Measurements from ENCODE around the gene BICRAL.
A peak's percentile ranks its signal among the peaks of the same experiment; 100 is the strongest.
"Not testable (repeated sequence)": the region's sequence is repeated elsewhere in the genome, so short reads cannot be mapped to it uniquely, and the experiment has no call there.

BICRAL gene

GRCh38 chr6:42879372-42880239, 97.8 kb downstream of the BICRAL start, which contains the start of gene RPL7L1:
Gene RPL7L1 (plus strand): TSS chr6:42879616. CDS start chr6:42879911, 295 bp downstream.
- peaks cover 39% of the 10 kb centered on the region for H3K36me3 ChIP-seq (ENCODE audit: control insufficient read depth, insufficient read depth, low read length)
- peak within 1 kb of the TSS; percentile 91 for H3K27ac ChIP-seq (ENCODE audit: low read depth, low read length, severe bottlenecking)
- peak within 1 kb of the TSS; percentile 67 for H3K4me3 ChIP-seq (ENCODE audit: extremely low read depth, insufficient read depth, low read length, poor library complexity, severe bottlenecking)
- peaks cover 3% of the 10 kb centered on the region for H3K4me1 ChIP-seq (ENCODE audit: control insufficient read depth, insufficient read depth, low read length, poor library complexity, severe bottlenecking)
- no peaks in the 10 kb centered on the region for H3K9me3 ChIP-seq (ENCODE audit: control insufficient read depth, low read length)
- 0 to 1% methylated on average over 21 to 32 of the region's 41 CpGs for WGBS, 2 experiments (ENCODE audit: insufficient coverage in 2 of 2)

- H3K4me3 ChIP-seq (ENCODE audit: extremely low read depth, insufficient read depth, low read length, poor library complexity, severe bottlenecking), result peak overlapping the region; percentile 67
- 29 to 35% methylated on average over 13 to 20 of the region's 25 CpGs for WGBS, 2 experiments (ENCODE audit: insufficient coverage in 2 of 2)
- H3K9me3 ChIP-seq (ENCODE audit: control insufficient read depth, low read length); H3K4me1 ChIP-seq (ENCODE audit: control insufficient read depth, insufficient read depth, low read length, poor library complexity, severe bottlenecking): not testable (repeated sequence)
- peaks cover 47% of the 10 kb centered on the region for H3K36me3 ChIP-seq (ENCODE audit: control insufficient read depth, insufficient read depth, low read length)
- H3K27ac ChIP-seq (ENCODE audit: low read depth, low read length, severe bottlenecking), result peak overlapping the region; percentile 91
Observed at GRCh38 chr6:42880240-42880817, 98.5 kb downstream of the BICRAL start.

- Histone ChIP-seq H3K4me3 (ENCODE audit: extremely low read depth, insufficient read depth, low read length, poor library complexity, severe bottlenecking) (peak overlapping the region; percentile 67), H3K36me3 (ENCODE audit: control insufficient read depth, insufficient read depth, low read length) (peaks cover 52% of the 10 kb centered on the region)
- H3K9me3 ChIP-seq (ENCODE audit: control insufficient read depth, low read length); H3K27ac ChIP-seq (ENCODE audit: low read depth, low read length, severe bottlenecking); H3K4me1 ChIP-seq (ENCODE audit: control insufficient read depth, insufficient read depth, low read length, poor library complexity, severe bottlenecking): not testable (repeated sequence)
- 85 to 86% methylated on average over 12 of the region's 12 CpGs for WGBS, 2 experiments (ENCODE audit: insufficient coverage in 2 of 2)
Observed at GRCh38 chr6:42880871-42881270, 99.0 kb downstream of the BICRAL start.

GRCh38 chr6:42885702-42886101, 103.8 kb downstream of the BICRAL start:
- Histone ChIP-seq H3K4me1 (ENCODE audit: control insufficient read depth, insufficient read depth, low read length, poor library complexity, severe bottlenecking) (peaks cover 10% of the 10 kb centered on the region), H3K36me3 (ENCODE audit: control insufficient read depth, insufficient read depth, low read length) (peaks cover 69% of the 10 kb centered on the region), H3K4me3 (ENCODE audit: extremely low read depth, insufficient read depth, low read length, poor library complexity, severe bottlenecking) (no peak overlapping the region), H3K27ac (ENCODE audit: low read depth, low read length, severe bottlenecking) (no peak overlapping the region), H3K9me3 (ENCODE audit: control insufficient read depth, low read length) (no peaks in the 10 kb centered on the region)
- WGBS, 2 experiments (ENCODE audit: insufficient coverage in 2 of 2), result 100% methylated on average over 1 to 3 of the region's 4 CpGs

GRCh38 chr6:42888201-42888600, 106.3 kb downstream of the BICRAL start:
- WGBS, 2 experiments (ENCODE audit: insufficient coverage in 2 of 2), result 100% methylated on average over 1 to 2 of the region's 4 CpGs

GRCh38 chr6:42889815-42890214, 108.0 kb downstream of the BICRAL start:
- Histone ChIP-seq H3K4me3 (ENCODE audit: extremely low read depth, insufficient read depth, low read length, poor library complexity, severe bottlenecking) (peak overlapping the region; percentile 77), H3K9me3 (ENCODE audit: control insufficient read depth, low read length) (no peaks in the 10 kb centered on the region), H3K4me1 (ENCODE audit: control insufficient read depth, insufficient read depth, low read length, poor library complexity, severe bottlenecking) (peaks cover 10% of the 10 kb centered on the region), H3K36me3 (ENCODE audit: control insufficient read depth, insufficient read depth, low read length) (peaks cover 29% of the 10 kb centered on the region), H3K27ac (ENCODE audit: low read depth, low read length, severe bottlenecking) (peak overlapping the region; percentile 98)
- WGBS, 2 experiments (ENCODE audit: insufficient coverage in 2 of 2), result 54 to 67% methylated on average over 2 to 3 of the region's 4 CpGs

More at GRCh38 chr6:42888201-42888600, 106.3 kb downstream of the BICRAL start:
- H3K4me3 ChIP-seq (ENCODE audit: extremely low read depth, insufficient read depth, low read length, poor library complexity, severe bottlenecking); H3K9me3 ChIP-seq (ENCODE audit: control insufficient read depth, low read length); H3K4me1 ChIP-seq (ENCODE audit: control insufficient read depth, insufficient read depth, low read length, poor library complexity, severe bottlenecking); H3K27ac ChIP-seq (ENCODE audit: low read depth, low read length, severe bottlenecking): not testable (repeated sequence)
- peaks cover 45% of the 10 kb centered on the region for H3K36me3 ChIP-seq (ENCODE audit: control insufficient read depth, insufficient read depth, low read length)

GRCh38 chr6:42890311-42891198, 108.7 kb downstream of the BICRAL start:
- Histone ChIP-seq H3K4me1 (ENCODE audit: control insufficient read depth, insufficient read depth, low read length, poor library complexity, severe bottlenecking) (peaks cover 10% of the 10 kb centered on the region), H3K9me3 (ENCODE audit: control insufficient read depth, low read length) (no peaks in the 10 kb centered on the region), H3K36me3 (ENCODE audit: control insufficient read depth, insufficient read depth, low read length) (peaks cover 22% of the 10 kb centered on the region), H3K27ac (ENCODE audit: low read depth, low read length, severe bottlenecking) (peak overlapping the region; percentile 98), H3K4me3 (ENCODE audit: extremely low read depth, insufficient read depth, low read length, poor library complexity, severe bottlenecking) (peak overlapping the region; percentile 77)
- 9 to 12% methylated on average over 47 to 61 of the region's 63 CpGs for WGBS, 2 experiments (ENCODE audit: insufficient coverage in 2 of 2)

GRCh38 chr6:42891199-42891722, 109.4 kb downstream of the BICRAL start:
- H3K27ac ChIP-seq (ENCODE audit: low read depth, low read length, severe bottlenecking), result peak overlapping the region; percentile 98
- peaks cover 14% of the 10 kb centered on the region for H3K36me3 ChIP-seq (ENCODE audit: control insufficient read depth, insufficient read depth, low read length)
- no peaks in the 10 kb centered on the region for H3K9me3 ChIP-seq (ENCODE audit: control insufficient read depth, low read length)
- H3K4me1 ChIP-seq (ENCODE audit: control insufficient read depth, insufficient read depth, low read length, poor library complexity, severe bottlenecking), result peaks cover 10% of the 10 kb centered on the region
- 89 to 90% methylated on average over 17 of the region's 17 CpGs for WGBS, 2 experiments (ENCODE audit: insufficient coverage in 2 of 2)
- peak overlapping the region; percentile 77 for H3K4me3 ChIP-seq (ENCODE audit: extremely low read depth, insufficient read depth, low read length, poor library complexity, severe bottlenecking)

- H3K4me1 ChIP-seq (ENCODE audit: control insufficient read depth, insufficient read depth, low read length, poor library complexity, severe bottlenecking); H3K9me3 ChIP-seq (ENCODE audit: control insufficient read depth, low read length); H3K27ac ChIP-seq (ENCODE audit: low read depth, low read length, severe bottlenecking); H3K4me3 ChIP-seq (ENCODE audit: extremely low read depth, insufficient read depth, low read length, poor library complexity, severe bottlenecking); H3K36me3 ChIP-seq (ENCODE audit: control insufficient read depth, insufficient read depth, low read length): not testable (repeated sequence)
- WGBS, 2 experiments (ENCODE audit: insufficient coverage in 2 of 2), result 76 to 77% methylated on average over 13 to 17 of the region's 19 CpGs
Observed at GRCh38 chr6:42894041-42894828, 112.4 kb downstream of the BICRAL start.
